Heart left ventricle (tissue), 13 donors: ENCODE measurements around the gene TTC7B.
"Not testable (repeated sequence)": the region's sequence is repeated elsewhere in the genome, so short reads cannot be mapped to it uniquely, and the experiment has no call there.

Experiments used
- CTCF ChIP-seq, 12 donors: fragments of 200-600 bp; sonication (generic) in 4 of 12; IDR thresholded peaks; one replicate each; pipeline versions ENCODE4 v1.5.0 to v1.8.0; 2018 to 2022; ENCODE audit warnings: antibody characterized with exemption in 12 of 12, mild to moderate bottlenecking in 5 of 12
- POLR2A ChIP-seq, 2 donors: fragments of 450-650 bp; IDR thresholded peaks; one replicate each; pipeline ENCODE4 v1.6.1; 2017; ENCODE audit warnings: antibody characterized with exemption in 2 of 2, mild to moderate bottlenecking in 2 of 2, moderate library complexity in 2 of 2
- donor health status: ischemic (EF 13 %, LVEDD 7.1; RV severe dilation, severe dysfunction).
- donor health status: DM: no; HTN: yes; CAD: no.
- donor health status: DM: no; HTN: no; CAD: no.
- donor health status: ischemic (EF 25% LVEDD 6.9; RV normal size, moderate dysfunction).
- donor health status: ischemic (EF 25% LVEDD 5.7; RV mildly dilated, moderate dysfunction).
- donor health status: ischemic (EF 35%, LVEDD 5.7; RV mildly dilated, moderate dysfunction).
- donor health status: nonischemic (EF 11% LVEDD 7.7; RV severe dilation, severe dysfunction).
- donor health status: DM: yes; HTN: yes; CAD: no.
- donor health status: PGD.
- donor health status: ischemic (EF 29% LVEDD 5.4; RV normal size, mild dysfunction).
- donor health status: nonischemic (EF 23%, LVEDD 6.1; RV moderate dilation, normal function).

DNA sequence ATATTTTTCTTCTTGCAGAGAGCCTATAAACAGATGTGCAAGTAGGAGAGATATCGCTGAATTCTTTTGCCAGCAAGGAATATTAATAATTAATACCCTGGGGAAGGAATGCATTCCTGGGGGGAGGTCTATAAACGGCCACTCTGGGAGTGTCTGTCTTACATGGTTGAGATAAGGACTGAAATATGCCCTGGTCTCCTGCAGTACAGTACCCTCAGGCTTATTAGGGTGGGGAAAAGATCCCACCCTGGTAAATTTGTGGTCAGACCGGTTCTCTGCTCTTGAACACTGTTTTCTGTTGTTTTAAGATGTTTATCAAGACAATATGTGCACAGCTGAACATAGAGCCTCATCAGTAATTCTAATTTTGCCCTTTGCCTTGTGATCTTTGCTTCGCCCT, 7.3 kb upstream of the TTC7B start:
- not testable (repeated sequence) for TF ChIP-seq POLR2A, CTCF (IDR thresholded peaks at IDR 0.05)
